Stomach (tissue), 4 donors: ENCODE data around the gene COPS4.
"Not testable (repeated sequence)": the region's sequence is repeated elsewhere in the genome, so short reads cannot be mapped to it uniquely, and the experiment has no call there.

Experiments used
- EP300 ChIP-seq: sonication (generic); formaldehyde crosslinking; IDR thresholded peaks from one replicate; pipeline ENCODE4 v1.6.1; 2017; ENCODE audit warnings: antibody characterized with exemption
- POLR2A ChIP-seq, 4 donors: fragments of 450-650 bp; IDR thresholded peaks; one replicate each; pipeline ENCODE4 v1.6.1; 2016; ENCODE audit warnings: antibody characterized with exemption in 4 of 4, control low read depth in 2 of 4, mild to moderate bottlenecking in 1 of 4, moderate library complexity in 1 of 4
- TF ChIP-seq, protein P1 (sequence below), 7 experiments: fragments of 450-650 bp in 4 of 7; fragments of 200-600 bp in 3 of 7; sonication (generic) in 3 of 7; IDR thresholded peaks; one replicate each; pipeline ENCODE4 v1.5.1; 2016 to 2019; ENCODE audit warnings: antibody characterized with exemption in 7 of 7, control low read depth in 2 of 7, mild to moderate bottlenecking in 1 of 7

- TF ChIP-seq, protein P1, sequence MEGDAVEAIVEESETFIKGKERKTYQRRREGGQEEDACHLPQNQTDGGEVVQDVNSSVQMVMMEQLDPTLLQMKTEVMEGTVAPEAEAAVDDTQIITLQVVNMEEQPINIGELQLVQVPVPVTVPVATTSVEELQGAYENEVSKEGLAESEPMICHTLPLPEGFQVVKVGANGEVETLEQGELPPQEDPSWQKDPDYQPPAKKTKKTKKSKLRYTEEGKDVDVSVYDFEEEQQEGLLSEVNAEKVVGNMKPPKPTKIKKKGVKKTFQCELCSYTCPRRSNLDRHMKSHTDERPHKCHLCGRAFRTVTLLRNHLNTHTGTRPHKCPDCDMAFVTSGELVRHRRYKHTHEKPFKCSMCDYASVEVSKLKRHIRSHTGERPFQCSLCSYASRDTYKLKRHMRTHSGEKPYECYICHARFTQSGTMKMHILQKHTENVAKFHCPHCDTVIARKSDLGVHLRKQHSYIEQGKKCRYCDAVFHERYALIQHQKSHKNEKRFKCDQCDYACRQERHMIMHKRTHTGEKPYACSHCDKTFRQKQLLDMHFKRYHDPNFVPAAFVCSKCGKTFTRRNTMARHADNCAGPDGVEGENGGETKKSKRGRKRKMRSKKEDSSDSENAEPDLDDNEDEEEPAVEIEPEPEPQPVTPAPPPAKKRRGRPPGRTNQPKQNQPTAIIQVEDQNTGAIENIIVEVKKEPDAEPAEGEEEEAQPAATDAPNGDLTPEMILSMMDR (IDR thresholded peaks at IDR 0.05), result not testable (repeated sequence)
- not testable (repeated sequence) for TF ChIP-seq POLR2A (IDR thresholded peaks at IDR 0.05); EP300
These were observed 47.5 kb upstream of the COPS4 start for GRCh38 chr4:82987519-82987918.
